GM23338 (cell line): ENCODE measurements around the gene CAND1. TPM values are rescaled to one million over a fixed set of nuclear protein-coding genes. Genes with fewer than 3 reads are reported as not detected.

Source experiments
- CREB1 ChIP-seq: fragments of 250-450 bp; sonication (Bioruptor Pico); IDR thresholded peaks from 2 replicates; pipeline ENCODE4 v1.5.0; 2020; ENCODE audit warnings: low read depth, mild to moderate bottlenecking, moderate library complexity
- CTCF ChIP-seq, 2 experiments: fragments of 200-600 bp in 1 of 2; sonication (generic) in 1 of 2; conservative IDR thresholded peaks; 2 replicates each; pipeline versions ENCODE4 v1.5.1 to v1.6.1; 2016 to 2017; ENCODE audit warnings: antibody characterized with exemption in 2 of 2, low read depth in 2 of 2, mild to moderate bottlenecking in 2 of 2, moderate library complexity in 1 of 2
- EZH2phosphoT487 ChIP-seq: fragments of 200-600 bp; sonication (generic); IDR thresholded peaks from one replicate; pipeline ENCODE4 v1.8.1; 2018; ENCODE audit warnings: antibody characterized with exemption; ENCODE audit not compliant: unreplicated experiment
- JUNB ChIP-seq: IDR thresholded peaks from one replicate; pipeline ENCODE4 v1.6.1; 2016; ENCODE audit warnings: antibody characterized with exemption; ENCODE audit not compliant: unreplicated experiment
- NANOG ChIP-seq: IDR thresholded peaks from 2 replicates; pipeline ENCODE4 v1.6.1; 2016; ENCODE audit warnings: antibody characterized with exemption, borderline replicate concordance
- POLR2AphosphoS5 ChIP-seq: IDR thresholded peaks from 2 replicates; pipeline ENCODE4 v1.6.1; 2016; ENCODE audit warnings: antibody characterized with exemption, low read depth
- REST ChIP-seq: IDR thresholded peaks from one replicate; pipeline ENCODE4 v1.6.1; 2018; ENCODE audit warnings: antibody characterized with exemption; ENCODE audit not compliant: unreplicated experiment
- STAT1 ChIP-seq: IDR thresholded peaks from one replicate; pipeline ENCODE4 v1.6.1; 2016; ENCODE audit warnings: antibody characterized with exemption; ENCODE audit not compliant: unreplicated experiment
- ZNF114 ChIP-seq: fragments of 250-450 bp; sonication (Bioruptor Pico); IDR thresholded peaks from 2 replicates; pipeline ENCODE4 v1.5.0; 2020; ENCODE audit warnings: mild to moderate bottlenecking, moderate library complexity
- ZNF331 ChIP-seq: fragments of 250-450 bp; sonication (Bioruptor Pico); IDR thresholded peaks from 2 replicates; pipeline ENCODE4 v1.5.0; 2020; ENCODE audit warnings: low read depth, mild to moderate bottlenecking, moderate library complexity
- ZNF462 ChIP-seq: fragments of 250-450 bp; sonication (Bioruptor Pico); IDR thresholded peaks from 2 replicates; pipeline ENCODE4 v1.5.0; 2020; ENCODE audit warnings: mild to moderate bottlenecking, moderate library complexity
- polyA plus RNA-seq: library from polyadenylated mRNA; unstranded; fragments of >200 nt; fragmentation: Nextera tagmentation; extraction: Ambion mirVana; gene quantifications from 2 replicates; pipeline ENCODE4 v1.2.1, GENCODE V29; 2016
- total RNA-seq: library from RNA; depleted of rRNA; stranded (reverse); fragments of >200 nt; shearing (Covaris generic); gene quantifications from 2 replicates; pipeline ENCODE4 v1.2.3, GENCODE V29; 2014

Gene CAND1
- total and polyA plus RNA-seq, 2 experiments from 2014 or later, result 71.4 to 151 TPM

- TF ChIP-seq ZNF462 (CRISPR knock-in tag) (no peak), JUNB (no peak), CREB1 (CRISPR knock-in tag) (no peak), NANOG (no peak), REST (no peak), ZNF331 (CRISPR knock-in tag) (no peak), ZNF114 (CRISPR knock-in tag) (no peak), CTCF (conservative IDR thresholded peaks at IDR 0.05; ENCODE audit: low read depth in 2 of 2) (no peak), EZH2phosphoT487 (no peak), POLR2AphosphoS5 (no peak), STAT1 (no peak)
Observed at GRCh38 chr12:67223225-67223624, 45.9 kb upstream of the CAND1 start (continued).
